ENCODE data around the gene NRIP2.

NRIP2 gene

DNA sequence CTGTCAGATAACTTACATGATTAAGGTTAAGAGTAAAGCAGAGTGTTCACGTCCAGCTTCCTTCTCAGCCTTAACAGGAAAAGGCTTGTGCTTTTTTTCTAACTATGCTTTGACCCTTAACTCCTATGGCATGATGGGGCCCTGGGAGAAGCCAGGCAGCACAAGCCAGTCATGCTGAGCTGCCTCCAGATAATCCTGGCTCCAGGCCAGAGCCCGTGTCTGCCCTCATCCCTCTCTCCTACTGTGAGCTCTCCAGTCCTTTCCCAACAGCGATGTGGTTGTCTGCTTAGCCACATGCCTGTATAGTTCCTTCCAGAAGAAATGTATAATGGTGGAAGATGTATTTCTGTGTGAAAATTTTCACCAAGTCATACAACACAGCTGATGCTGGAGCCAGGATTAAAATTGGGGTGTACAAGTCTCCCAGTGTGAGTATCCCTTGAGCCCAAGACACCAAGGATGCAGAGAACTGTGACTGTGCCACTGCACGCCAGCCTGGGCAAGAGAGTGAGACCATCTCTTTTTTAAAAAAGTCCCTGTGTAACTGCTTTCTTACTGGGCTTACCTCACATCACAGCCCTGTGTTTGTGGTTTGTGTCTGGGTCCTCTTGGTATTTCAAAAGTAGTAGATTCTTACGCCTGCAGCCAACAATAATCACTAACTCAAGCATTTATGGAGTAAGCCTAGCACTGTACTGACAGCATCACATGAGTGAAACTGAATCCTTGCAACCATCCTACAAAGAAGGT is 30.3 kb downstream of the NRIP2 start:
- DNase-seq: no peak

DNA sequence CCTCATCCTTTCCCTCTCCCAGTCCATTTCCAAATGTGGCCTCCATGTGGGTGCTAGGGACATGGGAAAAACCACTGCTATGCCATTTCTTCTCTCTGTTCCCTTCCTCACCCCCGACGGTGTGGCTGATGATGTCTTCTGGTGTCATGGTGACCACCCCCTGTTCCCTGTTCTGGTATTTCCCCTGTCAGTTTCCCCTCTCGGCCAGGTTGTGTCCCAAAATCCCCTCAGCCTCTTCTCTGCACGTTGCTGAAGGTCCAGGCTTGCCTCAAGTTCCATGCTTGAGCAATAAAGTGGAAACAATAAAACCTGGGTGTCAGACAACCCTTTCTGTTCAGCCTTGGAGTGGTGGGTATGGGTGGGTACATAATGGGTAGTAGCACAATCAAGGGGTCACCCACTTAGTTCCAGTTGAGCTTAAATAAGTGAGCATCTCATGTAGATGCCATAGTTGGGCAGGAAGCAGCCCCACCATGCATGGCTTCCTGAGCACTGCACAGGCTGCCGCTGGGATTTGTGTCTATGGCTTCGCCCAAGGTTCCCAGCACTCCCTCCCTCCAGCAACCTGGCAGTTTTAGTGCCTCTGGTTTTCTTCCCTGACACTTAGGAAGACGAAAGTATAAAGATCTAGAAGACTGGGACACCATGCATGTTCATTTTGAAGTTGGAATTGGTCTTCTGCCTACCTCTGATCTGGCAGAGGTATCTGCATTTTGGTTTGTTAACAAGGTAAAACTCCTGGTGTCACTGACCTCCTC is 31.0 kb downstream of the NRIP2 start:
- DNase-seq: no peak

DNA sequence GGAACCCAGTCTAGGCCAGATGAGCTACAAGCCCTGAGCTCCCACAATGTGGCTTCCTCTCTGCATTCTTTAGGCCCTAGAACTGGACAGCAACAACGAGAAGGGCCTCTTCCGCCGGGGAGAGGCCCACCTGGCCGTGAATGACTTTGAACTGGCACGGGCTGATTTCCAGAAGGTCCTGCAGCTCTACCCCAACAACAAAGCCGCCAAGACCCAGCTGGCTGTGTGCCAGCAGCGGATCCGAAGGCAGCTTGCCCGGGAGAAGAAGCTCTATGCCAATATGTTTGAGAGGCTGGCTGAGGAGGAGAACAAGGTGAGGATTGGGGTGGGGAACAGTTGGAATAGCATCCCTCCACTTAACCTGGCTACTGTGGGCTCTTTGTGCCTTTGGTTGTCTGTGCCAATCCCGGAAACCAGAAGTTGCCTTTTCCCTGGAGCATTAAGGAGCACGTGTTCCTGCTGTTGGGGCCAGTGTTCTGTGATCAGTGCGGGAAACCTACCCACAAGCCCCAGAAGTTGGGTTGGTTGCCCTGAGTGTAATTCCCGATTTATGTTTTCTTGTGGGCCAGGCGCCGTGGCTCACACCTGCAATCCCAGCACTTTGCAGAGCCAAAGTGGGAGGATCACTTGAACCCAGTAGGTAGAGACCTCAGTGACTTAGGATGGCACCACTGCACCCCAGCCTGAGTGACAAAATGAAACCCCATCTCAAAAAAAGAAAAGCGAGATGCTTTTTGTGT is 33.6 kb downstream of the NRIP2 start:
- DNase-seq: no peak

DNA sequence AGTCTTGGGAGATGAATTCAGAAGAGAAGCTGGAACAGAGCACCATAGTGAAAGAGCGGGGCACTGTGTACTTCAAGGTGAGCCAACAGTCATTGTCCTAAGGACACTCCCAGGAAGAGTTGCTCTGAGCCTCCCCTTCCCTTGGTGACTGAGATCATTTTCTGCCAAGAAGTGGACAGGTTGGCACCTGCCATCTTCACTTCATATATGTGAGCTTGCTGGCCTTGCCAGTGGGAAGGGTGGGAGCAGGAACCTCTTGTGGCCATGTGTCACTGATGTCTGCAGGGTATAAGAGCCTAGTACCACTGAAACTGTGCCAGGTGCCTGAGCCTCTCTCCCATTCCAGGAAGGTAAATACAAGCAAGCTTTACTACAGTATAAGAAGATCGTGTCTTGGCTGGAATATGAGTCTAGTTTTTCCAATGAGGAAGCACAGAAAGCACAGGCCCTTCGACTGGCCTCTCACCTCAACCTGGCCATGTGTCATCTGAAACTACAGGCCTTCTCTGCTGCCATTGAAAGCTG is 34.7 kb downstream of the NRIP2 start:
- no peak for DNase-seq

DNA sequence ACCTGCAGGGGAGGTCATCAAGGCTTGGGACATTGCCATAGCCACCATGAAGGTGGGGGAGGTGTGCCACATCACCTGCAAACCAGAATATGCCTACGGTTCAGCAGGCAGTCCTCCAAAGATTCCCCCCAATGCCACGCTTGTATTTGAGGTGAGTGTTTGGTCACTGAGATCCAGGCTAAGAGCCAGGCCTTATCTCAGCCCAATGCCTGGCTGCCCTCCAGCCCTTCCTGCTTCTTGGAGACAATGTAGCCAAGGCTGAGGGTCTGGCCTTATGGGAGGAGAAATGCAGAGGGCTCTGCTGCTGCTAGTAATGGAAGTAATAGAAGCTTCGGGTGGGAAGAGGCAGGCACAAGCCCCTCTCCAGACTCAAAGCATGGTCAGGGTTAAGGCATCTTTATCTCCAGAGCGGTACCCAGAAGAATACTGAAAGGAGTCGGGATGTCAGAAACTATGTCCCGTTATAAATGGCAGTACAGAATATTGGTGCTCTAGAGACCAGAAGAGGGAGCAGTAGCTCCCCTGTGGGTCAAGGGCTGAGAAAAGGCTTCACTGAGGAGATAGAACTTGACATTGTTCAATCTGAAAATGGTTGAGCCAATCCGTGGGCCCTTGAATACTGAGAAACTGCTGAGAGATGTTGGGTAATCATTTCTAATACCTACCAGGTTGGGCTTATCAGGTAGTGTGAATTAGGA is 37.0 kb downstream of the NRIP2 start:
- no peak for DNase-seq

DNA sequence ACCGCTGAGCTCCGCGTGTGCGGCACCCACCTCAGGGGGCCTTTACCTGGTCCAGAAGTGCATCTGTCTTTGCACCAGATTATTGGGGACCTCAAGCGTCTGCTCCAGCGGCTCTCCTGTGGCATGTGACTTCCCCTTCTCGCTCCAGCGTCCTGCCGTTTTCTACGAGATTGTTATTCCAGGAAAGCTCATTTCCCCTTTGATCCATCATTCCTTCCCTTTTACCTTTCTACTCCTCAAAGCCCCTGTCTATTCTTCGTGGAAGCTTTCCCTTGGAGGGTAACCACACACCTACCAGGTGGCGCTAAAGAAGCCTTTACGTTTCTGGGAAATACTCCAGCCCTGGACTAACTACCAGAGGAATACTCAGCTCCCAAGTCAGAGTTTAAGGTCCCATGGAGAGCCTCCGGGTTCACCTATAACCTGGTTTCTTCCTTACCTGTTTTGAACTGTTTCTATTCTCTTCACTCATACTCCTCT is 38.6 kb downstream of the NRIP2 start:
- DNase-seq: no peak

DNA sequence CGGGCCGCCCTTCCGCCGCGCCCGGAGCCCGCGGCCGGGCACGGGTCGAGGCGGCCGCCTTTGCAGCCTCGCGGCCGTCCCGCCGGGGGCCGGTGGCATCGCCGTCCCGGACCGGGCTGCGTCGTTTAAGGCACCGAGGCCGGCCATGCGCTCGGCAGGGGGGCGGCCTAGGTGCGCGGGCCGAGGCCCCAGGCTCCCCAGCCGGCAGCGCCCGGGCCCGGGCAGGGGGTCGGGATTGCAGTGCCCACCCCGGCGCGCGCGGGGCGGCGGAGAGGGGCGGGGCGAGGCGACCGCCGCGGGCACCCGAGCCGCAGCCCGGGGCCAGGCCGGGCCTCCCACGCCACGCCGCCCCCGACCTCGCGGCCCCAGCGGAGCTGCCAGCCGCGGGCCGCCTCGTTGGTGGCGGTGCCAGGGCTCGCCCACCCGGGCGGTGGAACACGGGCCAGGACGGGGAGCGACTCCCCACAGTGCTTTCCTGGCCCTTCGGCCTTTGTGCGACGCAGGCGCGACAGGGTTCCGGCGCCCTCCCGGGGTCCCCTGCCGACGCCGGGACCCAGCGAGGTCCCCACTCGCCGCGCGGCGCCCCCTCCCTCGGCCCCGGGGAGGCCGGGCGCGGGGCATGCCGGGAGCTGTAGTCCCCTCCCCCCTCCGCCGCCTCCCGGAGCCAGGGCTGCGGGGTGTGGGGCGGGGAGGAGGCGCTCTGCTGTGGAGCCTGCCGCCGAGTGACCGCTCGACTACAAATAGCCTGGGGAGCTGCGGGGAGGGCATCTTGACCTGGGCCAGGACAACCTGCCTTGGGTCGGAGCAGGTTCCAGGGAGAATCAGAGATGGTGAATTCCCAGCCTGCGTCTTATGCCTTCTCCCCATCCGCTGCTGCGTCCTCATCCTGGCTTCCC is 39.3 kb downstream of the NRIP2 start:
- peak; percentile 86 for DNase-seq

DNA sequence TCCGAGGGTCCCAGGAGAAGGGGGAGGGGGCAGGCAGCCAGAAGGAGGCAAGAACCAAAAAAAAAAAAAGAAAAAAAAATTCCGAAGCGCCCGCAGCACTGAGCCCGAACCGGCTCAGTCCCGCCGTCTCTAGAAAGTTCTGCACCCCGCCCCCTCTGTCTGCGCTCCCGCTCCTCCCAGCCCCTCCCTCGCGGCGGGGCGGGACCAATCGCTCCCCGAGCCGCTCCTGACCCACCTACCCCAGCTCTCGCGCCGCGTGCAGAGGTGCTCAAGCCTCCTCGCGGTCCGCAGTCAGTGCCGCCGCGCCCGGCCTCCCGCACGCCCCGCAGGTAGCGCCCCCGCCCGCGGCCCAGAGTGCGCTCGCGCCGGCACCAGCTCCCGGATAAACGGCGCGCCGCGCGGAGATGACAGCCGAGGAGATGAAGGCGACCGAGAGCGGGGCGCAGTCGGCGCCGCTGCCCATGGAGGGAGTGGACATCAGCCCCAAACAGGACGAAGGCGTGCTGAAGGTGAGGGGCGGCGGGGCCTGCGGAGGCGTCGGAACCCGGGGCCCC is 40.0 kb downstream of the NRIP2 start, which contains the start of gene FKBP4:
Gene FKBP4 (plus strand): TSS at position 235 of the 554 bp plus-strand sequence. CDS start 170 bp downstream, at position 405.
- peak; percentile 91 for DNase-seq

DNA sequence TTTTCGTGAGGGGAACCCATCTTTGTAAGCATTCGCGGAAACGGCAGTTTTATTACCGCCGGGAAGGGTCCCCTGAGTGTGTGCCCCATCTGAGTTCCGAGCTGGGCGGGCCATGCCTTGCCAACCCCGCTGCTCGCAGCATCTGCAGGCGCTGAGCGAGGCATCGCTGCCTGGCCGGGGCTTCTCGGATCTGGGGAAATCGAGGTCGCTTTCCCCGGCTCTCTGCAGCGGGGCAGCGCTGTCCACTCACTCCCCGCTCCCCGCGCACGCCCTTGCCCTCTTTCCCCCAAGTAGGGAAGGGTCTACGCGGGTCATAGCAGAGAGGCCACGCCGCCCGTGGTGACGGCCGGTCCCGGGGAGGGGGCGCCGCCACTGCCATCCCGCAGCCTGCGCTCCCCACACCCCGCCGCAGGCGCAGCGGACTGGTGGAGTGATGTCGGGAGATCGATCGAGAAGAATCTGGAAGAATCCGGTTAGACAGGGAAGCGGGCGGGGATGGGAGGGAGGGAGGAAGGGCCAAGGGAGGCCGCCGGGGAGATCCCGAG is 40.6 kb downstream of the NRIP2 start:
- peak; percentile 71 for DNase-seq

DNA sequence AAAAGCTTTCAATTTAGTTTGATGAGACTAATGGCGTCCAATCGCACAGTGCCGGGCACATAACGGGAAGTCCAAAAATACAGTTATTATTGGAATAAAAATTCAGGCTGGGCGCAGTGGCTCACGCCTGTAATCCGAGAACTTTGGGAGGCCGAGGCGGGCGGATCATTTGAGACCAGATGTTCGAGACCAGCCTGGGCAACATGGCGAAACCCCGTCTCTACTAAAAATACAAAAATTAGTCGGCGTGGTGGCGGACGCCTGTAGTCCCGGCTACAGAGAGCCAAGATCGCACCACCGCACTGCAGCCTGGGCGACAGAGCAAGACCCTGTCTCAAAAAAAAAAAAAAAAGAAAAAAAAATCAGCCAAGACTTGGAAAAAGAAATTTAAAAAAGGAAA is 41.3 kb downstream of the NRIP2 start:
- no peak for DNase-seq

DNA sequence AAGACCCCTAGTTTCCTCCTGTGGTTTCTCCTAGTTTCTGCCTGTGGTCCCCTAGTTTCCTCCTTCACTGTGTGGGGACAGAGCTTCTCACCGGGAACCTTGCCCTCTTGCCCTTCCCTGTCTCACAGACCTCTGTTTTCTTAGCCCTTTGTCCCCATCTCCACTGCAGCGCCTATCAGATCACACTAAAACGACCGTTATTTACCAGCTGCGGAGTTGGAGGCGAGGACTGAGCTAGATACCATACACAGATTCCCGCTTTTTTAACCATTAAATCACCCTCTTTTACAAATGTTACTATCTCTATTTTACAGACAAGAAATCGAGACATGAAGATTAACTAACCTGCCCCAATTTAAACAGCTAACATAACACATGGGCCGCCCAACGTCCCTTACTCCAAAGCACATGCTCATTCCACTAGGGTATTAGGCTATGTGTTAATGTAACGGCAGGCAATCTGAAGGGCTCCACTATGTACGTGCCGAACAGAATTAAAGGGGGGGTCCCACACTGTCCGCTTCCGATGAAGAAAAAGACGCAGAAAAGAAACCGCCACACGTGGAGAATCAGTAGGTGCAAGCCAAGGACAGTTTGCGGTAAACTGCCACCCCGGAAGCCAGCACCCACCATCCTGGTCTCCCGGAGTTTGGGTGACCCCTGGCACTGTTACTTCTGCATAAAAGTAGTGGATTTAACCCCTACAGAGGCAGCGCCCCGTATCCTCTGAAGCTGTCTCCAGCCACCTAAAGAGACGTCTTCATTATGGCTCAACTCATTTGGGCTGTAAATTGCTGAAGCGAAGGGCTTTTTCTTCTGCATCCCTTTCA is 41.9 kb downstream of the NRIP2 start:
- no peak for DNase-seq

DNA sequence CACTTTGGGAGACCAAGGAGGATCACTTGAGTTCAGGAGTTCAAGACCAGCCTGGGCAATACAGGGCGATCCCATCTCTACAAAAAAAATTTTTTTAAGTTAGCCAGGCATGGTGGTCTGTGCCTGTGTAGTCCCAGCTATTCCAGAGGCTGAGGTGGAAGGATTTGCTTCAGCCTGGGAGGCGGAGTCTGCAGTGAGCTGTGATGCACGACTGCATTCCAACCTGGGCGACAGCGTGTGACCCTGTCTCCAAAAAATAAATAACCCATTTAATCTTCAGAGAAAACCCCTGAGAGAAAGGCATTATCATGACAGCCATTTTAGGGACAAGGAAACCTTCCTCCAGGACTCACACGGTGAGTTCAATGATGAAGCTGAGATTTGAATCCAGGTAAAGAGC is 43.7 kb downstream of the NRIP2 start:
- DNase-seq: no peak

DNA sequence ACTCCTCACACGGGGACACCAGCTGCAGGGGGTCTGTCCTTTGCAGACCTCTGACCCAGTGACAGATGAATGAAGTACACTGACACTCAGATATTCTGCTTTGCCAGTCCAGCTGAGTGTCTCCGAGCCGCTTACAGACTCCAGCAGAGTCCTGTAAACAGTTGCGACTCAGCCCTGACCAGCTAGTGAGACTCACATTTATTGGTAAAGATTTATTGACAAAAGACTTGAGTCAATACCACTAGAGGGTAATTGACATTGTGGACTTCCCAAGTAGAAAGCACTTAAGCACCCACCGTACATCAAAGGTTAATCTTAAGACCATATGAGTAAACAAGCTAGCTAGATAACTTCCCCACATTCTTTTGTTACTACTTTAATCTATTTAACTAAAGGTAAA is 49.8 kb downstream of the NRIP2 start:
- DNase-seq: no peak

DNA sequence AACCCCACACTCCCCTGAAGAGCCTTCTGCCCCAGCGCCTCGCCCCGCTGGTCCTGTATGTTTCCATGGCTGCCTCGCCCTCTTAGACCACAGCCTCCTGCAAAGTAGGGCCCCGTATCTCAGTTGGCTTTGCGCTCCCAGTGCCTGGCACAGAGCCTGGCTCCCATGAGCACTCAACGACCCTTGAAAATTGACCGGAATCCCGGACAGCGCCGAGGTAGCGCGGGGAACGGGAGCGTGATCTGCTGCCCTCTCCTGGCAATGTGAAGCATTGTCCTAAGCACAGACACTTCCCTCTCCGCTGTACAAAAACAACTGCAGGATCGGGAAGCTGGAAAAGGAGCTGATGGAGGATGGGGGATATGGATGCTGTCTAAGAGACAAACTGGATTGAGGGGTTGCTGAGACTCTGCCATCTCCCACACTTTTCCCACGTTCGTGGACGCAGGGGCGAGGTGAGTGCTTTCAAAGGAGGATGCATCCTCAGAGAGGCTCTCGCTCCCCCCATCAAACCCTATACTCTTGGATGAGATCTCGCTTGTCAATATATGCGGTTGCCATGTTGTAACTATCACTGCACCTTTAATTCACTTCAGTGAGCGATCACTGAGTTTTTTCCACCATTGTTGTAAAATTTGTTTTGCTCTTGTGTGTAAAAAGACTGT is 50.8 kb downstream of the NRIP2 start:
- DNase-seq: peak; percentile 78

DNA sequence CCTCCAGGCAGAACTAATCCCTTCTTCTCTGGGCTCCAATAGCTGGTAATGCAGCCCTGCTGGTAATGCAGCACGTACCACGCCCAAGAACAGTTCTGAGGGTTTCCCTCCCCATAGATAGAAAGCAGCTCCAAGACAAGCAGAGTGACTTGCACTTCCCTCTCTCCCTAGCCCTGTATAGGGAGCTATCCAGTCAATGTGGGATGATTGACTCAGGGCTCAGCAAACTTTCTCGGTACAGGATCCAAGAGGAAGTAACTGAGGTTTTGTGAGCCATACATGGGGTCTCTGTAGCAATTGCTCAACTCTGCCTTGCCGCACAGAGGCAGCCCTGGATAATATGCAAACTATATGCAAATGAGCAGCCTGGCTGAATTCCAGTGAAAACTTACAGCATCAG is 55.6 kb downstream of the NRIP2 start:
- no peak for DNase-seq

DNA sequence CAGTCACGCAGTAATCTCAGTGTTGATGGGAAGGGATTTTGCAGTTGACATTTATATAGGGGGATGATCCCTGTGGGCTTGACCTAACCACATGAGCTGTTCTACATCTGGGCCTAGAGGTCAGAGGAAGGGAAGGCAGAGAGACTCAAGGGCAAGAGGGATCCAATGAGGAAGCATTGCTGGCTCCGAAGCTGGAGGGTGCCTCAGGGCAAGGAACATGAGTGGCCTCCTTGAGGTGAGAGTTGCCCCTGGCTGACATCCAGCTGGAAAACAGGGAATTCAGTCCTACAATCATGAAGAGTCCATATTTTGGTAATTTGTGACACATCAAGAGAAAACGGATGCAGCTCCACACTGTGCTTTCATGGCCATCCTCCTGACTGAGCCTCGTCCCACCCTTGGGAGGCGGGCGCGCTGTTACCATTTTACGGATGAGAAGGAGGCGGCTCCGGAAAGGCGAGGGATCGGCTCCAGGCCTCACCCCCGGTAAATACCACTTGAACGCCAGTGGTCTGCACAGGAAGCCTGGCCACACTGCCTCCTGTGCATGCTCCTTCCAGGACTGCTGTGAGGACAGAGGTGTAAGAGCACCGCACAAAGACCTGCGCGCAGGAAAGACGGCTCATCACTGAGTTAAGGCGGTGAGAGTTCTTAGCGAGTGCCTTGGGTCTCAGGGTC is 58.6 kb downstream of the NRIP2 start:
- DNase-seq: no peak

DNA sequence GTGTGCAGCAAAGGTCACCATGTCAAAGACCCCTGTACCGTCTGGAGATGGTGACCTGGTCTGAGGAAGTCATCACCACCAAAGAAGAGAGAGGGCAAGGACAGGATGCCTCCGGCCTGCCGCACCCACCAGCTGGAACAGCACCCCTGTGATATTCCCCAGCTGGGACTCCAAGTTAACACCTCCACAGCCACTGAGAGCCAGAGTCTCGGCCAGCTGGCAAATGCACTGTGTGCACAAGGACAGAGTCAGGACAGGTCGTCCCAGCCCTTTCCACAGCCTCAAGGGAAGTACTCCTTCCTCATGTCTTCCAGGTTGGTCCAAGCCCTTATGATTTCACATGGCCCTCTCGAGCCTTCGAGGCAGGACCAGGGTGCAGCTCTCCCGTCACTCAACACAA is 59.4 kb downstream of the NRIP2 start:
- DNase-seq: no peak

Data from activated CD8-positive, alpha-beta memory T cell treated with anti-CD3 and anti-CD28 coated beads, Interleukin-2, amount 50 U/mL, for 48 hours (primary cell).